GM19035 (cell line): ENCODE measurements around the gene NVL.
"Not testable (repeated sequence)": the region's sequence is repeated elsewhere in the genome, so short reads cannot be mapped to it uniquely, and the experiment has no call there.

ENCODE experiments used
- ATAC-seq: cut with Tn5 transposase; IDR thresholded peaks from one replicate; pipeline ENCODE4 v1.9.1; 2021; ENCODE audit not compliant: unreplicated experiment

Gene NVL

DNA sequence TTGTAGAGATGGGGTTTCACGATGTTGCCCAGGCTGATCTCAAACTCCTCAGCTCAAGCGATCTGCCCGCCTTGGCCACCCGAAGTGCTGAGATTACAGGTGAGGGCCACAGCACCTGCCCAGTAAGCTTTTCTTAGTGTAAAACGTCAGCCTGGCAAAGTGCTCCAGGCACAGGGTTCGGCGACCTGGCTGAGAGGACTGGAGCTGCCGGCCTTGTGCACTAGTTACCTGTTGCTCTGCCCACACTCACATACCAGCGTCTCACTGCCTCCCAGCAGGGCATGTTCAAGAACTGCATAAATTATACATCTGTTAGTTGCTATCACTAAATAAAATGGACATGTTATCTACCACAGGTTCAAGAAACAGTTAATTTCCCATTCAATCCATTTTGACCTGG lies 91.8 kb downstream of the NVL start:
- no peak for ATAC-seq

- ATAC-seq, result no peak
These were observed 92.7 kb downstream of the NVL start for GRCh38 chr1:224237119-224237881.

DNA sequence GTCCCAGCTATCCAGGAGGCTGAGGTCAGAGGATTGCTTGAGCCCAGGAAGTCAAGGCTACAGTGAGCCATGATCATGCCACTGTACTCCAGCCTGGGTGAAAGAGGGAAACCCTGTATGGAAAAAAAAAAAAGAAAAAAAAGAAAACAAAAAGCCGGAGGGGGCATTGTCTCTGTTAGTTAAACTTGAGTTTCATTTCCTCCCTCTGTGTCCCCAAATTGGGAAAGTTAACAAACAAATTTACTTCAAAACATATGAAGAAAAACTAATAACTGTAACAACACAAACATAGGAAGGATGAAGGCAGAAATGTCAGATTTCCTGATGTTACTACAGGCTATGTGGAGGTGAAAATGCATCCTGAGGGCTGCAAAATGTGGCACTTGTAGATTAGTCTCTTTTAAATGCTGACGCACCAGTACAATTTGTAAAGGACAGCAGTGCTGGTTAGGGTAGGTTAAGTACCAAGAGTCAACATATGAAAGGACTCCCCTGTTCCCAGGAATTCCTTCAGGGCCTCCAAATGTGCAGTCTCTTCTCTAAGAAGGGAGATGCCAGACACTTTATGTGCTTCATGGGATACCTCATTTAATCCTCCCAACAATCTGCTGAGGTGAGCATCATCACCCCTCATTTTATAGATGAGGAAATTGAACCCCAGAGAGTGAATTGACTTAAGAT lies 94.0 kb downstream of the NVL start:
- ATAC-seq, result no peak

GRCh38 chr1:224234017-224234416 lies 96.0 kb downstream of the NVL start:
- no peak for ATAC-seq

GRCh38 chr1:224226849-224227502 lies 103.0 kb downstream of the NVL start:
- ATAC-seq, result no peak

- no peak for ATAC-seq
These were observed 105.9 kb downstream of the NVL start for GRCh38 chr1:224223819-224224714.

DNA sequence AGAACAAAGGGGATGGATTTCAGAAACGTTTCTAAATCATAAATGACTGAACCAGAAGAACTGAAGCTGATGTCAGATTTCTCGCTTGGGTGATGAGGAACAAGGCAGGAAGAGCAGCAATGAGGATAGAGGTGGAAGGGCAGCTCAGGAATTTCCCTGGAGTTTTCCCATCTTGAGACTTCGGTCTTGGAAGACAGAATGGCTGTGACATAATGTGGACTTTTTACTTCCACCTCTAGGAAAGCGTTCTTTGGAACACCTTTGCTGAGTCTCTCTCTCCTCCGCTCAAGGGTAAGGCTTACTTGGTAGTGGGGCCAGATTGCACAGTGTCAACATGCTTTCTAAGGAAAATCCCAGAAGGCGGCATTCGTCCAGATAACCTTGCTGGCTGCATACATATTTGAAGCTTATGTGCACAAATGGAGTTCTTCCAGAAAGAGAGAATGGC lies 110.3 kb downstream of the NVL start:
- no peak for ATAC-seq

DNA sequence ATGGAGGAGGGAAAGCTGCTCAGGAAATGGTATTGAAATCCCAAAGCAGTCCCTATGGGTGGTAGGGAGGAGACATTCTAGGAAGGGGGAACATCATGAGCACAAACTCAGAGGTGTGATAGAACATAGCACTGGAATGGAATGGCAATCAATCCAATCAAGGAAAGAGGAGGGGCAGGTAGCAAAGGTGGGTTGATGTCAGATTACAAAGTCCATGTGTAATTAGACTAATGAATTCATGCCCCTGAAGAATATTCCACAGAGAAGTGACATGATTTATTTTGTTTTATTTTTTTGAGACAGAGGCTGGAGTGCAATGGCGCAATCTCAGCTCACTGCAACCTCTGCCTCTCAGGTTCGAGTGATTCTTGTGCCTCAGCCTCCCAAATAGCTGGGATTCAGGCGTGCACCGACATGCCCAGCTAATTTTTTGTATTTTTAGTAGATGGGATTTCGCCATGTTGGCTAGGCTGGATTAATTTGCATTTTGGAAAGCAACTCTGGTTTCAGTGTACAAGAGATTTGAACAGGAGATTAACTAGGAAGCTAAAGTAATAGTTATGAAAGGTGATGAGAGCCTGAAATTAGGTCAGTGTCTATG lies 110.9 kb downstream of the NVL start:
- ATAC-seq, result no peak

GRCh38 chr1:224217655-224218623 lies 112.0 kb downstream of the NVL start:
- no peak for ATAC-seq

GRCh38 chr1:224216382-224216781 lies 113.6 kb downstream of the NVL start:
- no peak for ATAC-seq

DNA sequence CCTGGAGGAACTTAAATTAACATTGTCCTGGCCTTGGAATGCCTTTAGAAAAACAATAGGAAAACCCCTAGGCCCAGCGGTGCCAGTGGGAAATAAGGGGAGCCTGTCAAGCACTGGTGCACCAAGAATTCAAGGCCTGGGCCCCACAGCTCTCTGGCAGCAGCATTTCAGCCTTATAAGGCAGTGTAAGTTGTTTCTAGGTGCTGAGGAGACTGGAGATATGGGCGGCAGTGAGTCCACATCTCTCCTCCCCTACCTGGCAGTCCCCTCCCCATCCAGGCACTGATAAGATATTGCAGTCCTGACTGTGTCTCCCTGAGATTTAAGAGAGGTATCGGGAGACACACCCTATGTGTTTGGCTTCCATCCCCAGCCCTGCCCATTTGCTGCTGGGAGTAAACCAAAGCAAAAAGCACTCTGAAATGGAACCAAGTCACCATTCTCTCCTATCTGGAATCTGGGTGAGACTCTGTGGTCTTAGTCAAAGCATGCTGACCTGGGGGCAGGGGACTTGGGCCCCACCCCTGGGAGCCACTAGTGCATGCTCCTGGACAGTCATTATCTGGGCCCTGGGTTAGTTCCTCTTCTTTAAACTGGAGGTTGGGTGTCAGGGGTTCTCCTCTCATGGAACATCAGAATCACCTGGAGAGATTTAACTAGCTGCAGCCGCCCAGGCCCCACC lies 116.4 kb downstream of the NVL start:
- no peak for ATAC-seq

GRCh38 chr1:224212618-224213061 lies 117.3 kb downstream of the NVL start:
- no peak for ATAC-seq

- no peak for ATAC-seq
These were observed 118.6 kb downstream of the NVL start for GRCh38 chr1:224211206-224211962.

DNA sequence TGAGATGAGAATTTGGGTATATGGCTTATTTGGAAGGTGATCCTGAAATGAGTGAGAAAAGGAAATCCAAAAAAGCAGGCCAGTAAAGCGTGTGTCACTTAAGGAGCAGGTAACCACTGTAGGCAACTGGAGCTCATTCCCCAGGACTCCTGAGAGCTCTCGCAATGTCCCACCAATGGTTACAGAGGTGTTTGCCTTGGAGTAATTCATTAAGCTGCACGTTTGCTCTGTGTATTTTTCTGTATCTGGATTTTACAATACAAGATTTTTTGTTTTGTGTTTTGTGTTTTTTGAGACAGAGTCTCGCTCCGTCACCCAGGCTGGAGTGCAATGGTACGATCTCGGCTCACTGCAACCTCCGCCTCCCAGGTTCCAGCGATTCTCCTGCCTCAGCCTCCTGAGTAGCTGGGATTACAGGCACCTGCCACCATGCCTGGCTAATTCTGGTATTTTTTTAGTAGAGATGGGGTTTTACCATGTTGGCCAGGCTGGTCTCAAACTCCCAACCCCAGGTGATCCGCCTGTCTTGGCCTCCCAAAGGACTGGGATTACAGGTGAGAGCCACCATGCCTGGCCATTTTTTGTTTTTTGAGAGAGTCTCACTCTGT lies 123.9 kb downstream of the NVL start:
- ATAC-seq, result not testable (repeated sequence)

DNA sequence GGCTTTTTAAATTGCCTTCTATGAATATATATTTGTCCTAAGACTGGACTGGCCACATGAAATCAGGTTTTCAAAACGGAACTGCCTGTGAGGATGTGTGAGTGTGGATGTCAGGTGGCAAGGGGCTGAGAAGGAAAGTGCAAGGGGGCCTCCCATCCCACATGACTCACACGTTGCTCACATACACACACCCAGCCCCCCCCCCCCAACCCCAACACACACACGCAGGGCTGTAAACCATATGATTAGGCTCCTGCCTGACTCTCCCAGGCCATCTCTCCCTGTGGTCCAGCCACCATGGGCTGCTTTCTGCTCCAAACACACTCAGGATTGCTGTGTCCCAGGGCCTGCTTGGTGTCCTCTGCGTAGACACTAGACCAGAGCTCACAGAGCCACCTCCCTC lies 124.5 kb downstream of the NVL start:
- ATAC-seq, result peak; percentile 46

DNA sequence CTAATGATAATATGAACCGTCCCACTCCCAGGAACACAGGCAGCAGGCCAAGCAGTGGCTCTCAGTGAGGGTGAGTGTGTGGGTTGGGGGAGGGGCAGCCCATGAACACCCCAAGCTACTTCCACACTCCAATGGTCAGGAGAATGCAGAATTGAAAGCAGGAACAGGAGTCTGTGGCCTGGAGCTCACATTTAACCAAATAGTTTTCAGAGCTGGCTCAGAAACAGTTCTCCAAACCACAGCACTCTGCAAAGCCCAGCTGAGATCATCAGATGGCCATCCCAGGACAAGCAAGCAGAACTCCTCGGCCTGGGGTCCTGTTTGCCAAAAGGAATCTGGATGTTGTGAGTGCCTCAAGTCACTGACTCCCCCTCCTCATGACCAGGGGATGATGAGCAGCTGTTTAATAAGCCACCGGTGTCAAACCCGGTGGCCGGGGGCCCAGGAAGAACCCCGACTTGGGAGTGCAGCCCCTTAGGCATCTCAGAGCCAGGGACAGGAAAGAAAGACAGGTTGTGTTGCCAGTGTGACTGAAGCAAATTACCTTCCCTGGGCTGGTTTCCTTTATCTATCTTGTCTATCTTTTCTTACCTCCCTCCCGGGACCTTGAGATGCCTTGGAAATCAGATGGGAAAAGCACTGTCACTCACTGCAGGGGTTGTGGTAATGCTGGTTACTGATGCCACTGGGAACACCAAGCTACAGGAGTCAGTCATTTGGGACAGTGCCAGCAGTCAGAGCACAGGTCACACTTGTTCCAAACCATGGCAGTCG lies 126.5 kb downstream of the NVL start:
- ATAC-seq, result no peak

DNA sequence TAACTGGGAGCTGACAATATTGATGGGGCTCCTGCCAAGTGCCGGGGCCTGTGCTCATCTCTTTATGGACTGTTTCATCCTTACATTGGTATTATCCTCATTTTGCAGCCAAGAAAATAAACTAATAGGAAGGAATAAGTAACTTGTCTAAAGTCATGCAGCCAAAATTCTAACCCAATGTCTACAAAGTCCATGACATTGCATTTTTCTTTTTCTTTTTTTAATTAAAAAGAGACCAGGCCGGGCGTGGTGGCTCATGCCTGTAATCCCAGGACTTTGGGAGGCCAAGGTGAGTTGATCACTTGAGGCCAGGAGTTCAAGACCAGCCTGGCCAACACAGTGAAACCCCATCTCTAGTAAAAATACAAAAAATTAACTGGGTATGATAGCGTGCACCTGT lies 128.1 kb downstream of the NVL start:
- no peak for ATAC-seq
